ENCODE results near the gene PHLPP1. TPM values are rescaled to one million over a fixed set of nuclear protein-coding genes. Genes with fewer than 3 reads are reported as not detected.

PHLPP1 gene
- total and polyA plus RNA-seq, 2 experiments from 2014 or later: 15.7 to 73.6 TPM

DNA sequence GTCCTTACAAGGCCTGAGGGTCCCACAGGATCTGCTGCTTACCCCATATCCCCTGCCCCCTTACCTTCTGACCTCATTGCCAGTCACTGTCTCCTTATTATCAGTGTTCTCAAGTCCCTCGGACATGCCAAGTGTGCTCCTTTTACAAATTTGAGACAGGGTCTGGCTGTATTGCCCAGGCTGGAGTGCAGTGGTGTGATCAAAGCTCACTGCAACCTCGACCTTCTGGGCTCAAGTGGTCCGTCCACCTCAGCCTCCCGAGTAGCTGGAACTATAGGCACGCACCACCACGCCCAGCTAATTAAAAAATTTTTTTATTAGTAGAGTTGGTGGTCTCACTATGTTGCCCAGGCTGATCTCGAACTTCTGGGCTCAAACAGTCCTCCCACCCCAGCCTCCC, 141.0 kb downstream of the PHLPP1 start:
- DNase-seq (ENCODE audit: low spot score): no peak
- Histone ChIP-seq H3K9me2 (ENCODE audit: insufficient read depth) (no peaks in the 10 kb centered on the region), H4K20me1 (replicated peaks; ENCODE audit: insufficient read depth) (peaks cover 5% of the 10 kb centered on the region; the same call in 1 of the 2 replicates), H3K36me3 (ENCODE audit: insufficient read depth) (no peaks in the 10 kb centered on the region), H3K4me3 (no peak overlapping the region), H3K4me1 (ENCODE audit: insufficient read depth) (peaks cover 13% of the 10 kb centered on the region), H3K27ac (ENCODE audit: low read depth) (no peak overlapping the region), H3F3A (replicated peaks; ENCODE audit: low read depth) (no peaks in the 10 kb centered on the region), H3K79me2 (replicated peaks; ENCODE audit: insufficient read depth) (peaks cover 91% of the 10 kb centered on the region), H2AFZ (no peak overlapping the region), H3K27me3 (ENCODE audit: insufficient read depth) (no peaks in the 10 kb centered on the region), H3K4me2 (no peak overlapping the region)
- Mint-ChIP-seq H3K4me3 (no peak overlapping the region), H3K27me3 (ENCODE audit: insufficient read depth, low read depth, poor library complexity) (peaks cover 3% of the 10 kb centered on the region), H3K27ac (no peak overlapping the region), H3K9me3 (no peaks in the 10 kb centered on the region), H3K36me3 (ENCODE audit: low read depth) (peaks cover 24% of the 10 kb centered on the region; the same call in 2 of the 3 replicates), H3K4me1 (peaks cover 42% of the 10 kb centered on the region)
- no peak for ATAC-seq
- TF ChIP-seq NANOG (IDR thresholded peaks at IDR 0.05; ENCODE audit: borderline replicate concordance) (no peak), EZH2 (IDR thresholded peaks at IDR 0.05; ENCODE audit: low read depth, unreplicated experiment) (no peak), ZNF114 (CRISPR knock-in tag; IDR thresholded peaks at IDR 0.05) (no peak), JUNB (IDR thresholded peaks at IDR 0.05; ENCODE audit: unreplicated experiment) (no peak), ZNF331 (CRISPR knock-in tag; IDR thresholded peaks at IDR 0.05; ENCODE audit: low read depth) (no peak), STAT1 (IDR thresholded peaks at IDR 0.05; ENCODE audit: unreplicated experiment) (no peak), EZH2phosphoT487 (IDR thresholded peaks at IDR 0.05; ENCODE audit: unreplicated experiment) (no peak), CTCF (conservative IDR thresholded peaks at IDR 0.05; ENCODE audit: low read depth in 2 of 2) (no peak), POLR2AphosphoS5 (IDR thresholded peaks at IDR 0.05; ENCODE audit: low read depth) (no peak), CREB1 (CRISPR knock-in tag; IDR thresholded peaks at IDR 0.05; ENCODE audit: low read depth) (no peak)
- TF ChIP-seq, protein P1, sequence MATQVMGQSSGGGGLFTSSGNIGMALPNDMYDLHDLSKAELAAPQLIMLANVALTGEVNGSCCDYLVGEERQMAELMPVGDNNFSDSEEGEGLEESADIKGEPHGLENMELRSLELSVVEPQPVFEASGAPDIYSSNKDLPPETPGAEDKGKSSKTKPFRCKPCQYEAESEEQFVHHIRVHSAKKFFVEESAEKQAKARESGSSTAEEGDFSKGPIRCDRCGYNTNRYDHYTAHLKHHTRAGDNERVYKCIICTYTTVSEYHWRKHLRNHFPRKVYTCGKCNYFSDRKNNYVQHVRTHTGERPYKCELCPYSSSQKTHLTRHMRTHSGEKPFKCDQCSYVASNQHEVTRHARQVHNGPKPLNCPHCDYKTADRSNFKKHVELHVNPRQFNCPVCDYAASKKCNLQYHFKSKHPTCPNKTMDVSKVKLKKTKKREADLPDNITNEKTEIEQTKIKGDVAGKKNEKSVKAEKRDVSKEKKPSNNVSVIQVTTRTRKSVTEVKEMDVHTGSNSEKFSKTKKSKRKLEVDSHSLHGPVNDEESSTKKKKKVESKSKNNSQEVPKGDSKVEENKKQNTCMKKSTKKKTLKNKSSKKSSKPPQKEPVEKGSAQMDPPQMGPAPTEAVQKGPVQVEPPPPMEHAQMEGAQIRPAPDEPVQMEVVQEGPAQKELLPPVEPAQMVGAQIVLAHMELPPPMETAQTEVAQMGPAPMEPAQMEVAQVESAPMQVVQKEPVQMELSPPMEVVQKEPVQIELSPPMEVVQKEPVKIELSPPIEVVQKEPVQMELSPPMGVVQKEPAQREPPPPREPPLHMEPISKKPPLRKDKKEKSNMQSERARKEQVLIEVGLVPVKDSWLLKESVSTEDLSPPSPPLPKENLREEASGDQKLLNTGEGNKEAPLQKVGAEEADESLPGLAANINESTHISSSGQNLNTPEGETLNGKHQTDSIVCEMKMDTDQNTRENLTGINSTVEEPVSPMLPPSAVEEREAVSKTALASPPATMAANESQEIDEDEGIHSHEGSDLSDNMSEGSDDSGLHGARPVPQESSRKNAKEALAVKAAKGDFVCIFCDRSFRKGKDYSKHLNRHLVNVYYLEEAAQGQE (IDR thresholded peaks at IDR 0.05; ENCODE audit: unreplicated experiment): no peak
- TF ChIP-seq, protein P2, sequence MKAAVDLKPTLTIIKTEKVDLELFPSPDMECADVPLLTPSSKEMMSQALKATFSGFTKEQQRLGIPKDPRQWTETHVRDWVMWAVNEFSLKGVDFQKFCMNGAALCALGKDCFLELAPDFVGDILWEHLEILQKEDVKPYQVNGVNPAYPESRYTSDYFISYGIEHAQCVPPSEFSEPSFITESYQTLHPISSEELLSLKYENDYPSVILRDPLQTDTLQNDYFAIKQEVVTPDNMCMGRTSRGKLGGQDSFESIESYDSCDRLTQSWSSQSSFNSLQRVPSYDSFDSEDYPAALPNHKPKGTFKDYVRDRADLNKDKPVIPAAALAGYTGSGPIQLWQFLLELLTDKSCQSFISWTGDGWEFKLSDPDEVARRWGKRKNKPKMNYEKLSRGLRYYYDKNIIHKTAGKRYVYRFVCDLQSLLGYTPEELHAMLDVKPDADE (IDR thresholded peaks at IDR 0.05): no peak
- TF ChIP-seq, protein P3, sequence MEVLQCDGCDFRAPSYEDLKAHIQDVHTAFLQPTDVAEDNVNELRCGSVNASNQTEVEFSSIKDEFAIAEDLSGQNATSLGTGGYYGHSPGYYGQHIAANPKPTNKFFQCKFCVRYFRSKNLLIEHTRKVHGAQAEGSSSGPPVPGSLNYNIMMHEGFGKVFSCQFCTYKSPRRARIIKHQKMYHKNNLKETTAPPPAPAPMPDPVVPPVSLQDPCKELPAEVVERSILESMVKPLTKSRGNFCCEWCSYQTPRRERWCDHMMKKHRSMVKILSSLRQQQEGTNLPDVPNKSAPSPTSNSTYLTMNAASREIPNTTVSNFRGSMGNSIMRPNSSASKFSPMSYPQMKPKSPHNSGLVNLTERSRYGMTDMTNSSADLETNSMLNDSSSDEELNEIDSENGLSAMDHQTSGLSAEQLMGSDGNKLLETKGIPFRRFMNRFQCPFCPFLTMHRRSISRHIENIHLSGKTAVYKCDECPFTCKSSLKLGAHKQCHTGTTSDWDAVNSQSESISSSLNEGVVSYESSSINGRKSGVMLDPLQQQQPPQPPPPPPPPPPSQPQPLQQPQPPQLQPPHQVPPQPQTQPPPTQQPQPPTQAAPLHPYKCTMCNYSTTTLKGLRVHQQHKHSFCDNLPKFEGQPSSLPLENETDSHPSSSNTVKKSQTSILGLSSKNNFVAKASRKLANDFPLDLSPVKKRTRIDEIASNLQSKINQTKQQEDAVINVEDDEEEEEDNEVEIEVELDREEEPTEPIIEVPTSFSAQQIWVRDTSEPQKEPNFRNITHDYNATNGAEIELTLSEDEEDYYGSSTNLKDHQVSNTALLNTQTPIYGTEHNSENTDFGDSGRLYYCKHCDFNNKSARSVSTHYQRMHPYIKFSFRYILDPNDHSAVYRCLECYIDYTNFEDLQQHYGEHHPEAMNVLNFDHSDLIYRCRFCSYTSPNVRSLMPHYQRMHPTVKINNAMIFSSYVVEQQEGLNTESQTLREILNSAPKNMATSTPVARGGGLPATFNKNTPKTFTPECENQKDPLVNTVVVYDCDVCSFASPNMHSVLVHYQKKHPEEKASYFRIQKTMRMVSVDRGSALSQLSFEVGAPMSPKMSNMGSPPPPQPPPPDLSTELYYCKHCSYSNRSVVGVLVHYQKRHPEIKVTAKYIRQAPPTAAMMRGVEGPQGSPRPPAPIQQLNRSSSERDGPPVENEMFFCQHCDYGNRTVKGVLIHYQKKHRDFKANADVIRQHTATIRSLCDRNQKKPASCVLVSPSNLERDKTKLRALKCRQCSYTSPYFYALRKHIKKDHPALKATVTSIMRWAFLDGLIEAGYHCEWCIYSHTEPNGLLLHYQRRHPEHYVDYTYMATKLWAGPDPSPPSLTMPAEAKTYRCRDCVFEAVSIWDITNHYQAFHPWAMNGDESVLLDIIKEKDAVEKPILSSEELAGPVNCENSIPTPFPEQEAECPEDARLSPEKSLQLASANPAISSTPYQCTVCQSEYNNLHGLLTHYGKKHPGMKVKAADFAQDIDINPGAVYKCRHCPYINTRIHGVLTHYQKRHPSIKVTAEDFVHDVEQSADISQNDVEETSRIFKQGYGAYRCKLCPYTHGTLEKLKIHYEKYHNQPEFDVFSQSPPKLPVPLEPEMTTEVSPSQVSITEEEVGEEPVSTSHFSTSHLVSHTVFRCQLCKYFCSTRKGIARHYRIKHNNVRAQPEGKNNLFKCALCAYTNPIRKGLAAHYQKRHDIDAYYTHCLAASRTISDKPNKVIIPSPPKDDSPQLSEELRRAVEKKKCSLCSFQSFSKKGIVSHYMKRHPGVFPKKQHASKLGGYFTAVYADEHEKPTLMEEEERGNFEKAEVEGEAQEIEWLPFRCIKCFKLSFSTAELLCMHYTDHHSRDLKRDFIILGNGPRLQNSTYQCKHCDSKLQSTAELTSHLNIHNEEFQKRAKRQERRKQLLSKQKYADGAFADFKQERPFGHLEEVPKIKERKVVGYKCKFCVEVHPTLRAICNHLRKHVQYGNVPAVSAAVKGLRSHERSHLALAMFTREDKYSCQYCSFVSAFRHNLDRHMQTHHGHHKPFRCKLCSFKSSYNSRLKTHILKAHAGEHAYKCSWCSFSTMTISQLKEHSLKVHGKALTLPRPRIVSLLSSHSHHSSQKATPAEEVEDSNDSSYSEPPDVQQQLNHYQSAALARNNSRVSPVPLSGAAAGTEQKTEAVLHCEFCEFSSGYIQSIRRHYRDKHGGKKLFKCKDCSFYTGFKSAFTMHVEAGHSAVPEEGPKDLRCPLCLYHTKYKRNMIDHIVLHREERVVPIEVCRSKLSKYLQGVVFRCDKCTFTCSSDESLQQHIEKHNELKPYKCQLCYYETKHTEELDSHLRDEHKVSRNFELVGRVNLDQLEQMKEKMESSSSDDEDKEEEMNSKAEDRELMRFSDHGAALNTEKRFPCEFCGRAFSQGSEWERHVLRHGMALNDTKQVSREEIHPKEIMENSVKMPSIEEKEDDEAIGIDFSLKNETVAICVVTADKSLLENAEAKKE (CRISPR knock-in tag; IDR thresholded peaks at IDR 0.05): no peak
